VCaP (cell line): Measurements from ENCODE around the gene SPRR2D.

Source experiments
- H3K27ac ChIP-seq: fragments of 450-650 bp; 2 replicates; pipeline ENCODE4 v1.5.1; 2017
- TF ChIP-seq, protein P1 (sequence below): fragments of 450-650 bp; conservative IDR thresholded peaks from 2 replicates; pipeline ENCODE4 v1.5.1; 2017; ENCODE audit warnings: mild to moderate bottlenecking, moderate library complexity

SPRR2D gene

DNA sequence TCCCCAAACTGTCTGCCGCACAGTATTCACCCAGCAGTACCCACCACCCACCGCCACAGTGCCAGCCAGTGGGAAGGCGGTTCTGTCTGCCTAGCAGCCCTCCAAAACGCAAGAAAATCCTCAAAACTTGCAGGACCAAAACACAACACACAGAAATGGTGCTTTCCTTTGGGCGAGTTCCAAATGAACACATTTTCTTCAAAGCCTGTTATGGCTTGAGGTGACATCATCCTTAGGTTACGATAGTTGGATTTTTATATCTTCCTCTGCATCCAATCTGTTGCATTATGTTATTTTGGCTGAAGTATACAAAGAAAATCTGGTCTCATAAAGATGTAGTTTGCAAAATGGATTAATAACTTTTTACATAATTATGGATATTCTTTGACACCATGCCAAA lies 47.7 kb downstream of the SPRR2D start:
- H3K27ac ChIP-seq: no peak overlapping the region
- TF ChIP-seq, protein P1, sequence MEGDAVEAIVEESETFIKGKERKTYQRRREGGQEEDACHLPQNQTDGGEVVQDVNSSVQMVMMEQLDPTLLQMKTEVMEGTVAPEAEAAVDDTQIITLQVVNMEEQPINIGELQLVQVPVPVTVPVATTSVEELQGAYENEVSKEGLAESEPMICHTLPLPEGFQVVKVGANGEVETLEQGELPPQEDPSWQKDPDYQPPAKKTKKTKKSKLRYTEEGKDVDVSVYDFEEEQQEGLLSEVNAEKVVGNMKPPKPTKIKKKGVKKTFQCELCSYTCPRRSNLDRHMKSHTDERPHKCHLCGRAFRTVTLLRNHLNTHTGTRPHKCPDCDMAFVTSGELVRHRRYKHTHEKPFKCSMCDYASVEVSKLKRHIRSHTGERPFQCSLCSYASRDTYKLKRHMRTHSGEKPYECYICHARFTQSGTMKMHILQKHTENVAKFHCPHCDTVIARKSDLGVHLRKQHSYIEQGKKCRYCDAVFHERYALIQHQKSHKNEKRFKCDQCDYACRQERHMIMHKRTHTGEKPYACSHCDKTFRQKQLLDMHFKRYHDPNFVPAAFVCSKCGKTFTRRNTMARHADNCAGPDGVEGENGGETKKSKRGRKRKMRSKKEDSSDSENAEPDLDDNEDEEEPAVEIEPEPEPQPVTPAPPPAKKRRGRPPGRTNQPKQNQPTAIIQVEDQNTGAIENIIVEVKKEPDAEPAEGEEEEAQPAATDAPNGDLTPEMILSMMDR: no peak
